ENCODE data around the gene TSBP1. TPM values are rescaled to one million over a fixed set of nuclear protein-coding genes. Genes with fewer than 3 reads are reported as not detected.

TSBP1 gene
- total and polyA plus RNA-seq, 2 experiments from 2014 or later: not detected

DNA sequence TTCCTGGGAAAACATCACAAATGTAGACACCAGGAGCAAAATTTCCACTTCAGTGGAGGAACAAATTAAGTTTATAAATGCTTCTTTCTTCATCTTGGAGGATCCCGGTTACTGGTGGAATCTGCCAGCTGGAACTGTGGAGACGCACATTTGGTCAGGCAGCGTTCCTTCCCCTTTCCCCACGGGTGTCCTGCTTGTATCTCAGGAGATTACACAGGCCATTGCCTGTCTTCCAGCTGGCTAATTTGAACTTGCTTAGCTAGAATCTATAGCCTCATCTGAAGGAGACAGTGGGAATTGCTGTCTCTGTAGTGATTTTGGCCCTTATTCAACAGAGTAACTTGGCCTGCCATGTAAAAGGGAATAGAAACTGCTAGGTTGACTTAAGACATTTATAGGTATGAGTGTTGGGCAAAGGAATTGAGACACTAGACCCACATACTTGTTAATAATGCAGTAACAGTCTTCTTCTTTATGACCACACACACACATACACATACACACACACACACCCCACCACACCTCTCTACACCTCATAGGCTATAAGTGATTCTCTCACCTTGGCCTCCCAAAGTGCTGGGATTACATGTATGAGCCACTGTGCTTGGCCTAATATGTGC, 34.4 kb downstream of the TSBP1 start:
- no peak for DNase-seq (ENCODE audit: low spot score)
- H4K20me1 ChIP-seq (ENCODE audit: insufficient read depth, poor library complexity, severe bottlenecking): no peaks in the 10 kb centered on the region
- H3K9me3 ChIP-seq (ENCODE audit: low read depth): no peaks in the 10 kb centered on the region
- no peak overlapping the region for H2AFZ ChIP-seq
- no peak overlapping the region for H3K4me2 ChIP-seq
- no peaks in the 10 kb centered on the region for H3K36me3 ChIP-seq (replicated peaks; ENCODE audit: insufficient read depth, low read depth)
- H3K4me3 ChIP-seq: no peak overlapping the region
- no peak overlapping the region for H3K27ac ChIP-seq
- H3K4me1 ChIP-seq (ENCODE audit: insufficient read depth): no peaks in the 10 kb centered on the region
- no peaks in the 10 kb centered on the region for H3K9me2 ChIP-seq (replicated peaks; ENCODE audit: insufficient read depth)
- TF ChIP-seq EZH2phosphoT487 (IDR thresholded peaks at IDR 0.05; ENCODE audit: low read depth, severe bottlenecking, unreplicated experiment) (no peak), EZH2 (IDR thresholded peaks at IDR 0.05; ENCODE audit: borderline replicate concordance) (no peak)
- TF ChIP-seq, protein P1, sequence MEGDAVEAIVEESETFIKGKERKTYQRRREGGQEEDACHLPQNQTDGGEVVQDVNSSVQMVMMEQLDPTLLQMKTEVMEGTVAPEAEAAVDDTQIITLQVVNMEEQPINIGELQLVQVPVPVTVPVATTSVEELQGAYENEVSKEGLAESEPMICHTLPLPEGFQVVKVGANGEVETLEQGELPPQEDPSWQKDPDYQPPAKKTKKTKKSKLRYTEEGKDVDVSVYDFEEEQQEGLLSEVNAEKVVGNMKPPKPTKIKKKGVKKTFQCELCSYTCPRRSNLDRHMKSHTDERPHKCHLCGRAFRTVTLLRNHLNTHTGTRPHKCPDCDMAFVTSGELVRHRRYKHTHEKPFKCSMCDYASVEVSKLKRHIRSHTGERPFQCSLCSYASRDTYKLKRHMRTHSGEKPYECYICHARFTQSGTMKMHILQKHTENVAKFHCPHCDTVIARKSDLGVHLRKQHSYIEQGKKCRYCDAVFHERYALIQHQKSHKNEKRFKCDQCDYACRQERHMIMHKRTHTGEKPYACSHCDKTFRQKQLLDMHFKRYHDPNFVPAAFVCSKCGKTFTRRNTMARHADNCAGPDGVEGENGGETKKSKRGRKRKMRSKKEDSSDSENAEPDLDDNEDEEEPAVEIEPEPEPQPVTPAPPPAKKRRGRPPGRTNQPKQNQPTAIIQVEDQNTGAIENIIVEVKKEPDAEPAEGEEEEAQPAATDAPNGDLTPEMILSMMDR (IDR thresholded peaks at IDR 0.05; ENCODE audit: poor library complexity): no peak
- H3K79me2 ChIP-seq: no peaks in the 10 kb centered on the region
- 72% methylated on average over 4 of the region's 4 CpGs for WGBS (ENCODE audit: low lambda C conversion rate, missing lambda C conversion rate)
- no peaks in the 10 kb centered on the region for H3K27me3 ChIP-seq

DNA sequence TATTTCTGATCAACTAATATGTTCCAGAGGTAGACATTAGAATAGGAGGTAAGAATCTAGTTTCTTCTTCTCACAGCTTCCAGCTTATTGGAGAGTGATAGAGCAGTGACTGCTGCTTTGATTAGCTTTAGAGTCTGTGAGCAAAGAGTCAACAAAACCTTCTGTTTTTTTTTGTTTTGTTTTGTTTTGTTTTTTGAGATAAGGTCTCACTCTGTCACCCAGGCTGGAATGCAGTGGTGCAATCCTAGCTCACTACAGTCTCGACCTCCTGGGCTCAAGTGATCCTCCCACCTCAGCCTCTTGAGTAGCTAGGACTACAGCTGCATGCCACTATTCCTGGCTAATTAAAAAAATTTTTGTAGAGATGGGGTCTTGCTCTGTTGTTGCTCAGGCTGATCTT, 39.3 kb downstream of the TSBP1 start:
- no peaks in the 10 kb centered on the region for H3K9me3 ChIP-seq (ENCODE audit: low read depth)
- whole genome bisulfite sequencing (ENCODE audit: low lambda C conversion rate, missing lambda C conversion rate): 43% methylated on average over 1 of the region's 1 CpG
- DNase-seq (ENCODE audit: low spot score): no peak

DNA sequence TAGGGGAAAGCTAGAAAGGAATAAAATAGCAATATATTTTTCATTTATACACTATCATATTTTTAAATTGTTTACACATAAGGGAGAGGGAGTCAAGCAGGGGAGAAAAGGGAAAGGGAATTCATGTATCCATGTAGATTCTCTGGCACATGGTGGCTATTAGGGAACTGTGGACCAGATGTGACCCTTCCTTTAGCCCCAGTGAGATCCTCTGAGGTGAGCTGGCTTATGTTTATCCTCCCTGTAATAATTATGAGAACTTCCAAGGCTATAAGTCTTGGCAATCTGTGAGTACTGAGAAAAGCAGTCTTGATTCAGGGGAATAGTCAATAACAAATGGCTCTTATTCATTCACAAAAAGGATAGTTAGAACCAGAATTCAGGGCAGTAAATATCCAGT, 42.6 kb downstream of the TSBP1 start:
- TF ChIP-seq, protein P1 (IDR thresholded peaks at IDR 0.05; ENCODE audit: poor library complexity): no peak
- TF ChIP-seq EZH2phosphoT487 (IDR thresholded peaks at IDR 0.05; ENCODE audit: low read depth, severe bottlenecking, unreplicated experiment) (no peak), EZH2 (IDR thresholded peaks at IDR 0.05; ENCODE audit: borderline replicate concordance) (no peak)
- H2AFZ ChIP-seq: no peak overlapping the region
- no peaks in the 10 kb centered on the region for H3K36me3 ChIP-seq (replicated peaks; ENCODE audit: insufficient read depth, low read depth)
- H3K4me2 ChIP-seq: no peak overlapping the region
- no peaks in the 10 kb centered on the region for H3K9me3 ChIP-seq (ENCODE audit: low read depth)
- DNase-seq (ENCODE audit: low spot score): no peak
- no peaks in the 10 kb centered on the region for H3K9me2 ChIP-seq (replicated peaks; ENCODE audit: insufficient read depth)
- no peaks in the 10 kb centered on the region for H4K20me1 ChIP-seq (ENCODE audit: insufficient read depth, poor library complexity, severe bottlenecking)
- no peak overlapping the region for H3K27ac ChIP-seq
- H3K27me3 ChIP-seq: no peaks in the 10 kb centered on the region
- H3K4me1 ChIP-seq (ENCODE audit: insufficient read depth): no peaks in the 10 kb centered on the region
- no peak overlapping the region for H3K4me3 ChIP-seq
- no peaks in the 10 kb centered on the region for H3K79me2 ChIP-seq

More for the DNA sequence above, 39.3 kb downstream of the TSBP1 start:
- Histone ChIP-seq H3K4me3 (no peak overlapping the region), H3K9me2 (replicated peaks; ENCODE audit: insufficient read depth) (no peaks in the 10 kb centered on the region), H4K20me1 (ENCODE audit: insufficient read depth, poor library complexity, severe bottlenecking) (no peaks in the 10 kb centered on the region), H3K4me2 (no peak overlapping the region), H3K27ac (no peak overlapping the region), H3K36me3 (replicated peaks; ENCODE audit: insufficient read depth, low read depth) (no peaks in the 10 kb centered on the region), H2AFZ (no peak overlapping the region), H3K79me2 (no peaks in the 10 kb centered on the region), H3K4me1 (ENCODE audit: insufficient read depth) (no peaks in the 10 kb centered on the region), H3K27me3 (no peaks in the 10 kb centered on the region)
- TF ChIP-seq, protein P1 (IDR thresholded peaks at IDR 0.05; ENCODE audit: poor library complexity): no peak
- TF ChIP-seq EZH2 (IDR thresholded peaks at IDR 0.05; ENCODE audit: borderline replicate concordance) (no peak), EZH2phosphoT487 (IDR thresholded peaks at IDR 0.05; ENCODE audit: low read depth, severe bottlenecking, unreplicated experiment) (no peak)
